A673 (cell line): Measurements from ENCODE around the gene IGFBP3. TPM values are rescaled to one million over a fixed set of nuclear protein-coding genes. Genes with fewer than 3 reads are reported as not detected.

Experiments used
- BruUV-seq: library from RNA; stranded (reverse); fragments of 400-500 nt; replicated peaks from 2 replicates; lab custom pipeline; 2021; lab: Mats Ljungman, UMichigan
- CTCF ChIA-PET: fragments of 300-600 bp; sonication (Branson Sonifier 250); formaldehyde crosslinking; loops from one replicate; lab custom pipeline; 2022; ENCODE audit warnings: antibody characterized with exemption; lab: Charles Lee
- POLR2A ChIA-PET: fragments of 300-600 bp; sonication (Branson Sonifier 250); formaldehyde crosslinking; loops from one replicate; lab custom pipeline; 2022; ENCODE audit warnings: antibody characterized with exemption; ENCODE audit not compliant: low non-redundant PET; lab: Charles Lee
- DNase-seq: peaks from one replicate; pipeline ENCODE4 v3.0.0-alpha.2; 2015; ENCODE audit warnings: low spot score
- H3K27ac ChIP-seq: fragments of 200-600 bp; sonication (generic); 2 replicates; pipeline ENCODE4 v1.5.1; 2016; ENCODE audit warnings: mixed run types, low read depth, mild to moderate bottlenecking, mixed read lengths, antibody characterized with exemption, low read length; ENCODE audit not compliant: poor library complexity, severe bottlenecking
- H3K27me3 ChIP-seq: fragments of 200-600 bp; sonication (generic); replicated peaks from 2 replicates; pipeline ENCODE4 v1.6.1; 2017; ENCODE audit warnings: mixed run types, low read depth, mild to moderate bottlenecking, mixed read lengths, antibody characterized with exemption, low read length; ENCODE audit not compliant: insufficient read depth, poor library complexity
- H3K36me3 ChIP-seq: fragments of 200-600 bp; sonication (generic); 2 replicates; pipeline ENCODE4 v1.6.1; 2016; ENCODE audit warnings: mixed run types, mild to moderate bottlenecking, mixed read lengths, antibody characterized with exemption, low read length; ENCODE audit not compliant: insufficient read depth, poor library complexity, severe bottlenecking
- H3K4me1 ChIP-seq: fragments of 200-600 bp; sonication (generic); 2 replicates; pipeline ENCODE4 v1.6.1; 2017; ENCODE audit warnings: mixed run types, mild to moderate bottlenecking, mixed read lengths, antibody characterized with exemption, low read length; ENCODE audit not compliant: insufficient read depth, poor library complexity, severe bottlenecking
- H3K4me3 ChIP-seq: fragments of 200-600 bp; sonication (generic); 2 replicates; pipeline ENCODE4 v1.5.1; 2016; ENCODE audit warnings: low read depth, mixed run types, mild to moderate bottlenecking, mixed read lengths, low read length; ENCODE audit not compliant: poor library complexity, severe bottlenecking
- H3K9me3 ChIP-seq: fragments of 200-600 bp; sonication (generic); 2 replicates; pipeline ENCODE4 v1.6.1; 2016; ENCODE audit warnings: mixed run types, low read depth, mild to moderate bottlenecking, mixed read lengths, antibody characterized with exemption, low read length; ENCODE audit not compliant: poor library complexity, severe bottlenecking
- EZH2 ChIP-seq: fragments of 200-600 bp; sonication (generic); IDR thresholded peaks from 2 replicates; pipeline ENCODE4 v1.6.1; 2017; ENCODE audit warnings: borderline replicate concordance, low read depth, mild to moderate bottlenecking, mixed read lengths, antibody characterized with exemption, low read length; ENCODE audit not compliant: poor library complexity, severe bottlenecking
- intact Hi-C: fragments of 100-400 bp; cut with micrococcal nuclease; formaldehyde crosslinking; loops from one replicate; pipeline ENCODE4 v1.10.0; 2022; ENCODE audit not compliant: unreplicated experiment
- total RNA-seq: library from RNA; stranded (reverse); gene quantifications from 2 replicates; pipeline ENCODE4 v1.2.3, GENCODE V29; 2021
- TF ChIP-seq, protein P1 (sequence below): fragments of 300-800, 200-600 bp; sonication (generic); conservative IDR thresholded peaks from 2 replicates; pipeline ENCODE4 v1.5.1; 2017; ENCODE audit warnings: low read depth, mild to moderate bottlenecking, antibody characterized with exemption, low read length, moderate library complexity, mixed read lengths

IGFBP3 gene
- total RNA-seq, 1 experiment from 2014 or later: 1.1 TPM

DNA sequence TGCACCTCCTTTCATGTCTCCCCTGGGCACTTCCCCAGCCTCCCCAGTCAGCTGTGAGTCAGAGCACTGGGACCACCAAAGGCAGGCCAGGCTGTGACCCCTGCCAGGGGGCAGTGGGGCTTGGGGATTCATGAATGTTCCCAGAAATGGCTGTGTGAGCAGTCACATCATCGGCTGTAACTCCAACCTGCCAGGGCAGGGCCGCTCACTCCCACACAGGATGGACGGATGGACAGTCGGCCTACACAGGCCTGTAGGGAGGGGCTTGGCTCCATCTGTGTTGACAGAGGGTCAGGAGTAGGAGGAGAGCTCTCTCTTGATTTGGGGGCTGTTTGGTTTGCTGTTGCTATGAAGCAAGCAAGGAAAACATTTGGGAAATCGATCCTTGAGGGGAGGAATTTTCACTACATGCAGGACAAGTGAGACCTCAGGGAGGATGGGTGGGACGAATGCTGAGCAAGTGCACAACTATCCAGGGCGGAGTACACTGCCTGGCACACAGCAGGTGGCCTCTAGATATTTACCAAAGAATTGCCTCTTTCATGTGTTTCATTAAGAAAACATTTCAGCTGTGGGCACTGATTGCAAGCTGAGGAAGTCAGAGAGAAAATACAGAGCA is 35.7 kb downstream of the IGFBP3 start:
- DNase-seq: no peak
- Histone ChIP-seq H3K27ac (no peak overlapping the region), H3K4me3 (no peak overlapping the region), H3K36me3 (no peaks in the 10 kb centered on the region), H3K4me1 (no peaks in the 10 kb centered on the region), H3K9me3 (no peaks in the 10 kb centered on the region), H3K27me3 (peaks cover 69% of the 10 kb centered on the region)
- no peak for TF ChIP-seq EZH2
- TF ChIP-seq, protein P1, sequence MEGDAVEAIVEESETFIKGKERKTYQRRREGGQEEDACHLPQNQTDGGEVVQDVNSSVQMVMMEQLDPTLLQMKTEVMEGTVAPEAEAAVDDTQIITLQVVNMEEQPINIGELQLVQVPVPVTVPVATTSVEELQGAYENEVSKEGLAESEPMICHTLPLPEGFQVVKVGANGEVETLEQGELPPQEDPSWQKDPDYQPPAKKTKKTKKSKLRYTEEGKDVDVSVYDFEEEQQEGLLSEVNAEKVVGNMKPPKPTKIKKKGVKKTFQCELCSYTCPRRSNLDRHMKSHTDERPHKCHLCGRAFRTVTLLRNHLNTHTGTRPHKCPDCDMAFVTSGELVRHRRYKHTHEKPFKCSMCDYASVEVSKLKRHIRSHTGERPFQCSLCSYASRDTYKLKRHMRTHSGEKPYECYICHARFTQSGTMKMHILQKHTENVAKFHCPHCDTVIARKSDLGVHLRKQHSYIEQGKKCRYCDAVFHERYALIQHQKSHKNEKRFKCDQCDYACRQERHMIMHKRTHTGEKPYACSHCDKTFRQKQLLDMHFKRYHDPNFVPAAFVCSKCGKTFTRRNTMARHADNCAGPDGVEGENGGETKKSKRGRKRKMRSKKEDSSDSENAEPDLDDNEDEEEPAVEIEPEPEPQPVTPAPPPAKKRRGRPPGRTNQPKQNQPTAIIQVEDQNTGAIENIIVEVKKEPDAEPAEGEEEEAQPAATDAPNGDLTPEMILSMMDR: no peak
- intact Hi-C loops: no loop called here
- ChIA-PET CTCF (no interaction called here), POLR2A (no interaction called here)
- BruUV-seq: no TSS peak

DNA sequence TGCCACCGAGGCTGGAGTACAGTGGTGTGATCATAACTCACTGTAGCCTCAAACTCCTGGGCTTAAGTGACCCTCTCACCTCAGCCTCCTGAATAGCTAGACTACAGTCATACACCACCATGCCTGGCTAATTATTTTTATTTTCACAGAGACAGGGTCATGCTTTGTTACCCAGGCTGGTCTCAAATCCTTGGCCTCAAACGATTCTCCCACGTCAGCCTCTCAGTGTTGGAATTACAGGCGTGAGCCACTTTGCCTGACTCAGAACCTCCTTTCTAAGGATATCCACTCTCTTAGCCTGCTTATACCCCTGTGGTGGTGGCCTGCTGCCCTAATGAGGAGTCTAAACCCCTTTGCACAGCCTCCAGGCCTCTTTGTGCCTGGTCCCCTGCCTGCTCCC is 36.9 kb downstream of the IGFBP3 start:
- DNase-seq: no peak
- POLR2A ChIA-PET: no interaction called here
- CTCF ChIA-PET: no interaction called here
- Histone ChIP-seq H3K27me3 (peaks cover 58% of the 10 kb centered on the region), H3K4me3 (no peak overlapping the region), H3K4me1 (no peaks in the 10 kb centered on the region), H3K9me3 (no peaks in the 10 kb centered on the region), H3K27ac (no peak overlapping the region), H3K36me3 (no peaks in the 10 kb centered on the region)
- no peak for TF ChIP-seq EZH2
- TF ChIP-seq, protein P1: no peak
- intact Hi-C loops: no loop called here
- no TSS peak for BruUV-seq

DNA sequence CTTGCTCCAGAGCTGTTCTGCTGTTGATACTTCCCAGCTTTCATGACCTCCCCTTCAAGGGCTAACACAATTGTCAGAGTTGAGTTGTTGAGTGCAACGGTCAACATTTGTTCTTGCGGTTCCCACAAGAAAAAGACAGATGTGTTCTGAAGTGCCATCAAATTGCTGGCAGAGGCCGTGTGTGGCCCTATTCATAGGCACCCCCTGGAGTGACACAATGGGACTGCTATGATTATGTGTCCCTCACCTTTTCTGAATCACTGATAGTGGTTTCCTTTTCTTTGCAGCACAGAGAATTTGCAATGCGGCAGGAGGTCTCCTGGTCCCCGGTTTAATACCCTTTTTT is 38.6 kb downstream of the IGFBP3 start:
- no peak for DNase-seq
- Histone ChIP-seq H3K36me3 (no peaks in the 10 kb centered on the region), H3K9me3 (no peaks in the 10 kb centered on the region), H3K27me3 (peaks cover 41% of the 10 kb centered on the region), H3K4me3 (no peak overlapping the region), H3K27ac (no peak overlapping the region), H3K4me1 (no peaks in the 10 kb centered on the region)
- no TSS peak for BruUV-seq
- ChIA-PET CTCF (no interaction called here), POLR2A (no interaction called here)
- TF ChIP-seq, protein P1: no peak
- TF ChIP-seq EZH2: no peak
- intact Hi-C loops: no loop called here
